ENCODE measurements around the gene CFAP20DC.

CFAP20DC gene

GRCh38 chr3:58948018-58948417 is 101.8 kb downstream of the CFAP20DC start:
- DNase-seq (ENCODE audit: low read depth), result no peak
- TF ChIP-seq POLR2A (IDR thresholded peaks at IDR 0.05; ENCODE audit: extremely low read depth, insufficient read length), result no peak
- TF ChIP-seq CTCF (IDR thresholded peaks at IDR 0.05; ENCODE audit: low read depth, low read length), result no peak
- TF ChIP-seq MAX (IDR thresholded peaks at IDR 0.05; ENCODE audit: low read depth, low read length), result no peak
- no peak for TF ChIP-seq MYC (IDR thresholded peaks at IDR 0.05; ENCODE audit: low read depth, low read length)
- H3K4me3 ChIP-seq (ENCODE audit: low read depth, low read length), result no peak overlapping the region

- no peak overlapping the region for H3K4me3 ChIP-seq (ENCODE audit: low read depth, low read length)
- DNase-seq (ENCODE audit: low read depth), result no peak
- TF ChIP-seq CTCF (IDR thresholded peaks at IDR 0.05; ENCODE audit: low read depth, low read length), result no peak
- TF ChIP-seq POLR2A (IDR thresholded peaks at IDR 0.05; ENCODE audit: extremely low read depth, insufficient read length), result no peak
- TF ChIP-seq MYC (IDR thresholded peaks at IDR 0.05; ENCODE audit: low read depth, low read length), result no peak
- TF ChIP-seq MAX (IDR thresholded peaks at IDR 0.05; ENCODE audit: low read depth, low read length), result no peak
Observed at GRCh38 chr3:58946875-58947274, 103.0 kb downstream of the CFAP20DC start.

- DNase-seq (ENCODE audit: low read depth), result no peak
- no peak for TF ChIP-seq CTCF (IDR thresholded peaks at IDR 0.05; ENCODE audit: low read depth, low read length)
- no peak for TF ChIP-seq MYC (IDR thresholded peaks at IDR 0.05; ENCODE audit: low read depth, low read length)
- TF ChIP-seq MAX (IDR thresholded peaks at IDR 0.05; ENCODE audit: low read depth, low read length), result no peak
- TF ChIP-seq POLR2A (IDR thresholded peaks at IDR 0.05; ENCODE audit: extremely low read depth, insufficient read length), result no peak
Observed at GRCh38 chr3:58938057-58938456, 111.8 kb downstream of the CFAP20DC start.

GRCh38 chr3:58924578-58924977 is 125.2 kb downstream of the CFAP20DC start:
- H3K4me3 ChIP-seq (ENCODE audit: low read depth, low read length), result no peak overlapping the region
- TF ChIP-seq MAX (IDR thresholded peaks at IDR 0.05; ENCODE audit: low read depth, low read length) (no peak), CTCF (IDR thresholded peaks at IDR 0.05; ENCODE audit: low read depth, low read length) (no peak), MYC (IDR thresholded peaks at IDR 0.05; ENCODE audit: low read depth, low read length) (no peak), POLR2A (IDR thresholded peaks at IDR 0.05; ENCODE audit: extremely low read depth, insufficient read length) (no peak)
- DNase-seq (ENCODE audit: low read depth), result no peak

More at GRCh38 chr3:58938057-58938456, 111.8 kb downstream of the CFAP20DC start:
- no peak overlapping the region for H3K4me3 ChIP-seq (ENCODE audit: low read depth, low read length)

GRCh38 chr3:58900386-58900785 is 149.4 kb downstream of the CFAP20DC start:
- H3K4me3 ChIP-seq (ENCODE audit: low read depth, low read length), result no peak overlapping the region
- TF ChIP-seq MAX (IDR thresholded peaks at IDR 0.05; ENCODE audit: low read depth, low read length) (no peak), MYC (IDR thresholded peaks at IDR 0.05; ENCODE audit: low read depth, low read length) (no peak), POLR2A (IDR thresholded peaks at IDR 0.05; ENCODE audit: extremely low read depth, insufficient read length) (no peak), CTCF (IDR thresholded peaks at IDR 0.05; ENCODE audit: low read depth, low read length) (no peak)
- DNase-seq (ENCODE audit: low read depth), result no peak

GRCh38 chr3:58899953-58900298 is 149.9 kb downstream of the CFAP20DC start:
- DNase-seq (ENCODE audit: low read depth), result no peak
- TF ChIP-seq MAX (IDR thresholded peaks at IDR 0.05; ENCODE audit: low read depth, low read length), result no peak
- no peak for TF ChIP-seq POLR2A (IDR thresholded peaks at IDR 0.05; ENCODE audit: extremely low read depth, insufficient read length)
- TF ChIP-seq CTCF (IDR thresholded peaks at IDR 0.05; ENCODE audit: low read depth, low read length), result no peak
- TF ChIP-seq MYC (IDR thresholded peaks at IDR 0.05; ENCODE audit: low read depth, low read length), result no peak
- no peak overlapping the region for H3K4me3 ChIP-seq (ENCODE audit: low read depth, low read length)
